PC-3 (cell line): ENCODE data around the gene SESN1. TPM values are rescaled to one million over a fixed set of nuclear protein-coding genes. Genes with fewer than 3 reads are reported as not detected.

ENCODE experiments used
- ATAC-seq: fragments of 200-7000 bp; cut with Tn5 transposase; 2 replicates; pipeline ENCODE4 v1.9.1; 2020; ENCODE audit warnings: mild to moderate bottlenecking, moderate library complexity
- BruUV-seq: library from RNA; stranded (reverse); fragments of 400-500 nt; replicated peaks from 2 replicates; lab custom pipeline; 2021; lab: Mats Ljungman, UMichigan
- CTCF ChIA-PET: fragments of 300-600 bp; sonication (Branson Sonifier 250); formaldehyde crosslinking; loops from one replicate; lab custom pipeline; 2022; ENCODE audit warnings: antibody characterized with exemption; lab: Charles Lee
- POLR2A ChIA-PET: fragments of 300-600 bp; sonication (Branson Sonifier 250); formaldehyde crosslinking; loops from one replicate; lab custom pipeline; 2022; ENCODE audit warnings: antibody characterized with exemption; ENCODE audit not compliant: unreplicated experiment; lab: Charles Lee
- DNase-seq: peaks from one replicate; pipeline ENCODE4 v3.0.0-alpha.2; 2015
- H2AFZ ChIP-seq: fragments of 300-600 bp; sonication (generic); 2 replicates; pipeline ENCODE4 v1.6.0; 2016; ENCODE audit warnings: antibody characterized with exemption, low read length
- H3F3A ChIP-seq: fragments of 300-600 bp; sonication (generic); one replicate; pipeline ENCODE4 v1.6.0; 2017; ENCODE audit warnings: antibody characterized with exemption, low read length, control low read depth, mild to moderate bottlenecking; ENCODE audit not compliant: unreplicated experiment
- H3K27ac ChIP-seq: fragments of 300-600 bp; sonication (generic); 2 replicates; pipeline ENCODE4 v1.5.1; 2016; ENCODE audit warnings: mild to moderate bottlenecking, low read length
- H3K27me3 ChIP-seq: fragments of 300-600 bp; sonication (generic); 2 replicates; pipeline ENCODE4 v1.6.1; 2016; ENCODE audit warnings: low read length, mixed read lengths
- H3K36me3 ChIP-seq: fragments of 300-600 bp; sonication (generic); 2 replicates; pipeline ENCODE4 v1.6.1; 2016; ENCODE audit warnings: low read depth, mixed run types, low read length, mixed read lengths
- H3K4me1 ChIP-seq: fragments of 300-600 bp; sonication (generic); 2 replicates; pipeline ENCODE4 v1.5.1; 2016; ENCODE audit warnings: low read length; ENCODE audit not compliant: insufficient read depth
- H3K4me2 ChIP-seq: fragments of 300-600 bp; sonication (generic); 2 replicates; pipeline ENCODE4 v1.6.0; 2016; ENCODE audit warnings: low read length
- H3K4me3 ChIP-seq: fragments of 300-600 bp; sonication (generic); 2 replicates; pipeline ENCODE4 v1.5.1; 2016; ENCODE audit warnings: mild to moderate bottlenecking, low read length, mixed read lengths
- H3K79me2 ChIP-seq: fragments of 300-600 bp; sonication (generic); 2 replicates; pipeline ENCODE4 v1.6.1; 2017; ENCODE audit warnings: low read length, mixed read lengths
- H3K9ac ChIP-seq: fragments of 300-600 bp; sonication (generic); 2 replicates; pipeline ENCODE4 v1.6.0; 2016; ENCODE audit warnings: mild to moderate bottlenecking, low read length
- H3K9me2 ChIP-seq: fragments of 300-600 bp; sonication (generic); replicated peaks from 2 replicates; pipeline ENCODE4 v1.6.1; 2016; ENCODE audit warnings: mixed run types, low read length, mixed read lengths
- H3K9me3 ChIP-seq: fragments of 300-600 bp; sonication (generic); 2 replicates; pipeline ENCODE4 v1.6.1; 2016; ENCODE audit warnings: low read length, mixed read lengths
- H4K20me1 ChIP-seq: fragments of 300-600 bp; sonication (generic); 2 replicates; pipeline ENCODE4 v1.6.1; 2016; ENCODE audit warnings: low read length, mixed read lengths
- CTCF ChIP-seq: fragments of 300-600 bp; sonication (generic); conservative IDR thresholded peaks from 2 replicates; pipeline ENCODE4 v1.5.1; 2017; ENCODE audit warnings: antibody characterized with exemption, low read depth, mild to moderate bottlenecking, low read length
- EZH2 ChIP-seq: fragments of 300-600 bp; sonication (generic); IDR thresholded peaks from one replicate; pipeline ENCODE4 v1.6.1; 2017; ENCODE audit warnings: antibody characterized with exemption, mild to moderate bottlenecking, low read length; ENCODE audit not compliant: unreplicated experiment
- EZH2phosphoT487 ChIP-seq: fragments of 300-600 bp; sonication (generic); IDR thresholded peaks from 2 replicates; pipeline ENCODE4 v1.6.1; 2018; ENCODE audit warnings: mild to moderate bottlenecking, antibody characterized with exemption, low read length, borderline replicate concordance
- intact Hi-C: fragments of 100-400 bp; cut with micrococcal nuclease; formaldehyde crosslinking; loops from 2 replicates; pipeline ENCODE4 v1.9.0; 2023
- total RNA-seq: library from RNA; depleted of rRNA; stranded (reverse); fragments of >200 nt; gene quantifications from 2 replicates; pipeline ENCODE4 v1.2.3, GENCODE V29; 2014

Gene SESN1
- total RNA-seq, 1 experiment from 2014 or later: 3.4 TPM

- Histone ChIP-seq H3F3A (no peaks in the 10 kb centered on the region), H3K9me3 (no peaks in the 10 kb centered on the region), H3K4me1 (no peaks in the 10 kb centered on the region), H3K9ac (no peak overlapping the region), H2AFZ (no peak overlapping the region), H3K4me3 (no peak overlapping the region), H3K27me3 (no peaks in the 10 kb centered on the region), H3K4me2 (no peak overlapping the region), H3K36me3 (no peaks in the 10 kb centered on the region), H3K79me2 (no peaks in the 10 kb centered on the region), H3K9me2 (no peaks in the 10 kb centered on the region), H3K27ac (no peak overlapping the region), H4K20me1 (no peaks in the 10 kb centered on the region)
- ATAC-seq: no peak
- no TSS peak for BruUV-seq
- ChIA-PET CTCF (no interaction called here), POLR2A (no interaction called here)
- no peak for TF ChIP-seq EZH2
- TF ChIP-seq CTCF: no peak
- TF ChIP-seq EZH2phosphoT487: no peak
- DNase-seq: no peak
- intact Hi-C loops: no loop called here
Measured at GRCh38 chr6:108960601-108961000, 134.0 kb downstream of the SESN1 start.

GRCh38 chr6:108959972-108960582 is 134.6 kb downstream of the SESN1 start:
- H3K27ac ChIP-seq: no peak overlapping the region
- H3K4me1 ChIP-seq: no peaks in the 10 kb centered on the region
- H3K9me2 ChIP-seq: no peaks in the 10 kb centered on the region
- POLR2A ChIA-PET: no interaction called here
- ATAC-seq: no peak
- no peaks in the 10 kb centered on the region for H3K36me3 ChIP-seq
- intact Hi-C loops: no loop called here
- CTCF ChIA-PET: no interaction called here
- no peak for DNase-seq
- no peak overlapping the region for H3K4me2 ChIP-seq
- H3K79me2 ChIP-seq: no peaks in the 10 kb centered on the region
- H3K27me3 ChIP-seq: no peaks in the 10 kb centered on the region
- H3K9ac ChIP-seq: no peak overlapping the region
- H3F3A ChIP-seq: no peaks in the 10 kb centered on the region
- no TSS peak for BruUV-seq
- no peaks in the 10 kb centered on the region for H4K20me1 ChIP-seq
- H3K4me3 ChIP-seq: no peak overlapping the region
- H2AFZ ChIP-seq: no peak overlapping the region
- H3K9me3 ChIP-seq: no peaks in the 10 kb centered on the region
- no peak for TF ChIP-seq EZH2
- no peak for TF ChIP-seq EZH2phosphoT487
- no peak for TF ChIP-seq CTCF

- H3K9ac ChIP-seq: no peak overlapping the region
- H3K4me3 ChIP-seq: no peak overlapping the region
- no peaks in the 10 kb centered on the region for H4K20me1 ChIP-seq
- H3K9me2 ChIP-seq: no peaks in the 10 kb centered on the region
- CTCF ChIA-PET: no interaction called here
- POLR2A ChIA-PET: no interaction called here
- H3F3A ChIP-seq: no peaks in the 10 kb centered on the region
- no peaks in the 10 kb centered on the region for H3K4me1 ChIP-seq
- ATAC-seq (no peak), DNase-seq (no peak)
- H2AFZ ChIP-seq: no peak overlapping the region
- intact Hi-C loops: no loop called here
- TF ChIP-seq EZH2phosphoT487: no peak
- no peak for TF ChIP-seq CTCF
- TF ChIP-seq EZH2: no peak
- no peaks in the 10 kb centered on the region for H3K27me3 ChIP-seq
- no peaks in the 10 kb centered on the region for H3K79me2 ChIP-seq
- no peaks in the 10 kb centered on the region for H3K9me3 ChIP-seq
- H3K4me2 ChIP-seq: no peak overlapping the region
- H3K36me3 ChIP-seq: no peaks in the 10 kb centered on the region
- no TSS peak for BruUV-seq
- H3K27ac ChIP-seq: no peak overlapping the region
Measured at GRCh38 chr6:108958900-108959770, 135.5 kb downstream of the SESN1 start.
